ENCODE measurements around the gene FLOT2.
A peak's percentile ranks its signal among the peaks of the same experiment; 100 is the strongest.
"Not testable (repeated sequence)": the region's sequence is repeated elsewhere in the genome, so short reads cannot be mapped to it uniquely, and the experiment has no call there.

The FLOT2 gene

DNA sequence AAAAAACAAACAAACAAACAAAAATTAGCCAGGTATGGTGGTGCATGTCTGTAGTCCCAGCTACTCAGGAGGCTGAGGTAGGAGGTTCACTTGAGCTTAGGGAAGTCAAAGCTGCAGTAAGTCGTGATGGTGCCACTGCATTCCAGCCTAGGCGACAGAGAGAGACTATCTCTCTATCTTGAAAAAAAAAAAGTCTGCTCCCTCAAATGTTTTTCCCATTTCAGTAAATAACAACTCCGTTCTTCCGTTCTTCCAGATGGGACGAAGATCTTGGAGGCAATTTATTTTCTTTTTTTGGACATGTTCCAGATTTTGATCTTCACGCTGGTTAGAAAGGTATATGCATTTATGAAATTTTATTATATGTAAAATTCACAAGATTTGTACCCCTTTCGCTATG lies 23.7 kb downstream of the FLOT2 start:
- DNase-seq (ENCODE audit: low read depth) = no peak

DNA sequence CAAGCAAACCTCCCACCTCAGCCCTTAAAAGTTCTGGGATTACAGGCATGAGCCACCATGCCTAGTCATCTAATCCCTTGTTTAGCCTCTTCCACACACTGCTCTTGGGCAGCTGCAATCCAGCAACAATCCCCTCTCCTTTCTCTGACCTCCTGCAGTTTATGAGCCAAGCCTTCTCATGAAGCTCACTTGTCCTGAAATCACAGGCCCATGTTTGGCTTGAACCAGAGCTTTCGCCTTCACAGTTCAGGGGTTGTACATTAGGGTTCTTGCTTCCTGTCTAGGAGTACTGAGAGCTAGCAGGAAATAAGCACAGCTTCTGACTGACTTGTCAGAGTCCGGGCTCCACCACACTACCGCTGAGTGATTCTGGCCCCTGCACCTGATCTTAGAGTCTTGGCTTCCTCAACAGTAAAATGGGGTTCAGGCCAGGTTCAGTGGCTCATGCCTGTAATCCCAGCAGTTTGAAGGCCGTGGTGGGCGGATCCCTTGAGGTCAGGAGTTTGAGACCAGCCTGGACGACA lies 26.4 kb downstream of the FLOT2 start:
- no peak for DNase-seq (ENCODE audit: low read depth)

DNA sequence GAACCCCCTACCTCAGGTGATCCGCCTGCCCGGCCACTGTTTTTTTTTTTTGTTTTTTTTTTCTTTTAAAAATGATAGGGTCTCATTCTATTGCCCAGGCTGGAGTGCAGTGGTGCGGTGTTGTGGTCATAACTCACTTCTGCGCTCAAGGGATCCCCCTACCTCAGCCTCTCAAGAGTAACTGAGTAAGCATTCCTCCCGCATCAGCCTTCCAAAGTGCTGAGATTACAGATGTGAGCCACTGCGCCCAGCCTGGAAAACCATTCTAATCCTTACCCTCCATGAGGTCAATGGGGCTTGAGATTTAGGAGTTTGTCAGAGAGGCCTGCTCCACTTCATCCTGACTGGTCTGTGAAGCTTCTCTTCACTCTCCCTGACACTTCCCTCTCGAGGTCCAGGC lies 30.3 kb downstream of the FLOT2 start:
- DNase-seq (ENCODE audit: low read depth) = no peak

DNA sequence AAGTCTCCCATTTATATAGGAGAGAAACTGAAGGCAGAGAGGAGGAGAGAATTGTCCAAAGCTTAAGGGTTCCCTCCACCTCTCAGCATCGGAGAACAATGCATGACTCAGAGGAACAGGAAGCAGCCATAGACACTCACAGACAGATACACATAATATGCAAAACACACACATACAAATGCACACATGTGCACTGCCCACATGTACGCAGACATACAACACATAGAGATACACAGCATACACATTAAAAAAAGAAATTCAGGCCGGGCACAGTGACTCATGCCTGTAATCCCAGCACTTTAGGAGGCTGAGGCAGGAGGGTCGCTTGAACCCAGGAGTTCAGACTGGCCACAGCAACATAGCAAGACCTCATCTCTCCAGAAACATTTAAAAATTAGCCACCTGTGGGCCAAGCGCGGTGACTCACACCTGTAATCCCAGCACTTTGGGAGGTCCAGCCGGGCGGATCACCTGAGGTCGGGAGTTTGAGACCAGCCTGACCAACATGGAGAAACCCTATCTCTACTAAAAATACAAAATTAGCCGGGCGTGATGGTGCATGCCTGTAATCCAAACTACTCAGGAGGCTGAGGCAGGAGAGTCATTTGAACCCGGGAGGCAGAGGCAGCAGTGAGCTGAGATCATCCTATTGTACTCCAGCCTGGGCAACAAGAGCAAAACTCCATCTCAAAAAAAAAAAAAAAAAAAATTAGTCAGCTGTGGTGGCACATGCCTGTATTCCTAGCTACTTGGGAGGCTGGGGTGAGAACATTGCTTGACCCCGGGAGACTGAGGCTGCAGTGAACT lies 31.4 kb downstream of the FLOT2 start:
- no peak for DNase-seq (ENCODE audit: low read depth)

DNA sequence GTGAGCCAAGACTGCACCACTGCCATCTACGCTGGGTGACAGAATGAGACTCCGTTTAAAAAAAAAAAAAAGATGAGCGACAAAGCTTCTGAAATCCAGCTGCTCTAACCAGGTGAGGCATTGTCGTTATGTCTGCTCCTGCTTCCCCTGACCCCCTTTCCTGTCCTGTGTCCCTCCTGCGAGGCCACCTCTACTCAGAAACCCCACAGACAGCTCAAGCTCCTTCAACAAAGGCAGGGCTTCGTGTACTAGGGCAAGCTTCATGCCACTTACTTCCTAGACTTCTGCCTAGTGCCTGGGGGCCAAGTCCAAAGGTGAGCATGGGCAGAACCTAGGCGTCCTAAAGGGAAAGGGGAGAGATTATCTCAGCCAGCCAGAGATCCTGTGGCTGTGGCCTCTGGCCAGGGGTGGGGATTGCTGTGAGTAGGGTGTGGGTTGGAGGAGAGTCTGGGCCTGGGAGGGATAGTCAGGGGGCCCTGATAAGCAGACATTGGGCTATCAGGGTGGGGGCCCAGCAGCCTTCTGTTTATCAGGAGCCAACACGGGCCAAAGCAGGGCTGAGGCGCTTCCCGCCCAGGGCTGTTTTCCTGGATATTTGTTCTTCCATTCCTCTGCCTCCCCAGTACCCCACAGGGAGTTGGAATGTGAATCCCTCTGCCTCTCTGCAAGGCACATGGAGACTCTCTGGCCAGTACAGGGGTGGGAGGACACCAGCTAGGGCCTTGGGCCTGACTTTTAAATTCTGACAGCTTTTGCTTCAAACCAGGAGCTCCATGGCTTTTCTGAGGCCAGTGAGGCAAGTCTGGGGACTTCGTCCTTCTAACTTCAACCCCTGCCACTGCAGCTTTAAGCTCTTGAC lies 32.3 kb downstream of the FLOT2 start:
- no peak for DNase-seq (ENCODE audit: low read depth)

DNA sequence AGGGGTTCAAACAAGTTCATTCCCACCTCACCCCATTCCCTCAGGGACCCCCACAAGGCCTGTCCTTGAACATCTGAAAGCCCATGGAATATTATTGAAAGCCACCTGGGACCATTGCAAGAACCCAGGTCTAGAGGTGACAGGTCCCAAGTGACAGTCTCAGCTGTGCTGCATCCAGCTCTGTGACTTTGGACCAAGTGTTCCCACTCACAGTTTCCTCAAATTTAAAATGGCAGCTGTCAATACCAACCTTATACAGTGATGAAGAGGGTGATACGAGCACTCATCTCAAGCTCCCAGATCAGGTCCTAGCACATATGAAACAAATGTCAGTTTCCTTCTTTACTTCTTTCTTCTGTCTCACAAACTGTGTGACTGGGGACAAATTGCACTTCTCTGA lies 33.6 kb downstream of the FLOT2 start:
- no peak for DNase-seq (ENCODE audit: low read depth)

DNA sequence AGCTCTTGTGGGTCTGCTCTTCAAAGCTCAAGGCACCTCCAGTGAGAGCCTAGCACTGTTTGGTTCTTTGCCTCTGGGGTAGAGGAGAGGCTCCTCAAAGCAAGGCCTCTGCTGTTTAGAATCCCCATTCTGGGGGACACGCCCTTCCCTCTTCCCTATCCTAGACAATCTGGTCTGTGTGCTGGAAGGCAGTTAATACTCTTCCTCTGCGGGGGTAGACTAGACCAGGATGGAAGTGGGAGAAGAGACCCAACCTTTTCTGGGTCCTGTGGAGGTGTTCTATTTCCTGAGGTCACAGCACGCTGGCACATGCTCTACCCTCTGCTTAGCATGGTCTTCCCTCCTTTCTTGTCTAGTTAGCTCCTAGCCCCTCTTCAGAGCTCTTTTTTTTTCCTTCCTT lies 35.0 kb downstream of the FLOT2 start:
- DNase-seq (ENCODE audit: low read depth) = no peak

DNA sequence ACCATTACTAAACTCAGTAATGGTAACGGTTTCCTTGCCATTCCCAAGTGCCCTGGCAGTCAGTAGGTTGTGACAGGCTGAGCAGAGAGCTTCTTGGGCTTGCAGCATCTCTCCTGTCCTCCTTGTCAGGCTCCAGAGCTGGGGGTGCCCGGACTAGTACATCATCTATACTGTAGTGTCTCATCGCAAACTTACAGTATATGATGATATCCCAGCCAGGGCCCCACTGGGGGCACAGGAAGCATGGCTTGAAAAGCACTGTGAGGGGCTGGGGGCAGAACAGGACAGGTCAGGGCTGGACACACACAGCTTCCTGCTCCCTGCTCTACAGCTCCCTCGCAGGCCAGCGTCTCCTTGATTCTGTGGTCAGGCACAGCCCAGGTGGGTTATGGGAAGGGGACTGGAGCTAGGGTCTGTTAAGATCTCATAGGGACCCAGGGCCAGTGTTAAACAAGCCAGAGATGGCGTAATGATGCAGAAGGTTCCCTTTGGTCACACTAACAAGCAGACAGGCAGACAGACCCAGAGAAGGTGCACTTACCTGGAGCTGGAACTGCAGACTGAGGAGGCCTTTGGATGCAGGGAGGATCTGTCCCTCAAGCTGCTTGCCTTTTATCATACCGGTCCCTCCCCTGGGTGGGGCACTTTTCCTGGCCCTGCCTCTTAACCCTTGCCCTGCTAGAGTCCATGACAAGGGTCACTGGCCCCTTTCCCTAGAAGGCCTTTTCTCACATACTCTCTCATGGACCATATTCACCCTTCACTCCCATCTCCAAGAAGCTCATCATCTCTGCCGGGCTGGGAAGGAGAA lies 35.9 kb downstream of the FLOT2 start:
- DNase-seq (ENCODE audit: low read depth) = no peak

DNA sequence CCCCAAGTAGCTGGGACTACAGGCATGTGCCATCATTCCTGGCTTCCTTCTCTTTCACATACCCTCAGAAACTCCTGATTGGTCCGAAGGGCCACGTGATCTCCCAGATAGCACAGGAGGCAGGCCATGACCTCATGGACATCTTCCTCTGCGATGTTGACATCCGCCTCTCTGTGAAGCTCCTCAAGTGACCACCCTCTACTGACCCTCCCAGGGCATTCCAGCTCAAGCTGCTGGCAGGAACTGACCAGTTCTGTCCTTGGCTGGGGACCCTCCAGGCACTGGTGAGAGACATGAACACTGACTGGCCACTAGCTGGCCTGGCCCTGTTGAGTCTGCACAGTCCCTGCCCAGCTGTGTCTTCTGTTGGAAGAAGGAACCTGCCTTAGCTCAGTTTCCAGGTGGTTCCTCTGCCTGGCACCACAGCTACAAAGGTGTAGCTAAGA lies 37.1 kb downstream of the FLOT2 start:
- DNase-seq (ENCODE audit: low read depth) = no peak

DNA sequence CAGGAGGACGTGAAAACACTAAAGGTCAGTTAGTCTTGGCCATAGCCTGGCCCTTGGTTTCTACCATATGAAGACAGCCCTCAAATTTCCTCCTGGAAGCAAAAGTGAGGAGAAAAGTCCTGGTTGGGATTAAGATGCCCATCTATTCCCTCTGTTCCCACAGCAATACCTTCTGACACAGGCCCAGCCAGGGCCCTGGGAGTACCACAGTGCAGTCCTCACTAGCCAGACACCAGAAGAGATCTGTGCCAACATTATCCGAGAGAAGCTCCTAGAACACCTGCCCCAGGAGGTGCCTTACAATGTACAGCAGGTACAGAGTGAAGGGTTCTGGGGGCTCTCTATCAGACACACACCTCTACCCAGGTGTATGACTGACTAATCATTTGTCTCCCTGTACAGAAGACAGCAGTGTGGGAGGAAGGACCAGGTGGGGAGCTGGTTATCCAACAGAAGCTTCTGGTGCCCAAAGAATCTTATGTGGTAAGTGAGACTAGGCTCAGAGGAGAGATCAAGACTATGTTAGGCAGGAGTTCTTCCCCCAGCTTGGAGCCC lies 38.7 kb downstream of the FLOT2 start:
- no peak for DNase-seq (ENCODE audit: low read depth)

DNA sequence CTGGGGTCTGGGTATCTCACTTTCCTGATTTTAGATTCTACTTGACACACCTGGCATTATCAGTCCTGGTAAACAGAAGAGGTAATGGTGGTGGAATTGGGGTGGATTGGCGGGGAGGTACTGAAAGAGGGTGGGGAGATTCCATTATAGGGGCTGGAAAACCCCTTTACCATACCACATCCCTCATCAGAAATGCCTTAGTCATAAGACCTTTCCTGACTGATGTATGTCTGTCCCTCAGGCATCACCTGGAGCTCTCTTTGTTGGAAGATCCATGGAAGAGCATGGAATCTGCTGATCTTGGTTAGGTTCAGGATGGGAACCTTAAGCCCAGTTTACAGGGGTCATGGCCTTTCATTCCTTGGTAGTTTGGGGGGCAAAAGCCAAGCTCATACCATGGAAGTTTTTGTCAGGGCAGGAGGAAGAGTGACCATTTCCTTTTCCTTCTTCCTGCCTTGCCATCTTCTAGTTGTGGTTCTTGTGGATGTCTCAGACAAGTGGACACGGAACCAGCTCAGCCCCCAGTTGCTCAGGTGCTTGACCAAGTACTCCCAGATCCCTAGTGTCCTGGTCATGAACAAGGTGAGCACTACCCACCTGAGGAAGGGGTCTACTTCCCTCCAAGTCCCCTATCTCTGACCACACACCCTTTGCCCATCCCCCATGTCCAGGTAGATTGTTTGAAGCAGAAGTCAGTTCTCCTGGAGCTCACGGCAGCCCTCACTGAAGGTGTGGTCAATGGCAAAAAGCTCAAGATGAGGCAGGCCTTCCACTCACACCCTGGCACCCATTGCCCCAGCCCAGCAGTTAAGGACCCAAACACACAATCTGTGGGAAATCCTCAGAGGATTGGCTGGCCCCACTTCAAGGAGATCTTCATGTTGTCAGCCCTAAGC lies 39.4 kb downstream of the FLOT2 start:
- no peak for DNase-seq (ENCODE audit: low read depth)

DNA sequence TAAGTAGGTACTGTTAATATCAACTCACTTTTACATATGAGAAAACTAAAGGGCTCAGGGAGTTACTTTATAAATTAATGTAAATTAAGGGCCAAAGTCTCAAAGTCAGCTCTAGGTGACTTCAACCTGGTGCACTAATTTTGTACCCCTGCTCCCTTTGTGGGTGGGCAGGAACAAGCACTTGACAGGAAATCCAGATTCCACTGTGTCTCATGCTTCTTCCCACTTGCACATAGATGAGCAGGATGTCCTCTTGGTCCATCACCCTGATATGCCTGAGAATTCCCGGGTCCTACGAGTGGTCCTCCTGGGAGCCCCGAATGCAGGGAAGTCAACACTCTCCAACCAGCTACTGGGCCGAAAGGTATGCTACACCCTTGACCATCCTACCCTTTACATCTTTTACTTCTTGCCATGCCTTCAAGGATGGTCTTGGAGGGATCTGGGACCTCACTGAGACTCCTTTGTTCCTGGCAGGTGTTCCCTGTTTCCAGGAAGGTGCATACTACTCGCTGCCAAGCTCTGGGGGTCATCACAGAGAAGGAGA lies 41.4 kb downstream of the FLOT2 start:
- no peak for DNase-seq (ENCODE audit: low read depth)

DNA sequence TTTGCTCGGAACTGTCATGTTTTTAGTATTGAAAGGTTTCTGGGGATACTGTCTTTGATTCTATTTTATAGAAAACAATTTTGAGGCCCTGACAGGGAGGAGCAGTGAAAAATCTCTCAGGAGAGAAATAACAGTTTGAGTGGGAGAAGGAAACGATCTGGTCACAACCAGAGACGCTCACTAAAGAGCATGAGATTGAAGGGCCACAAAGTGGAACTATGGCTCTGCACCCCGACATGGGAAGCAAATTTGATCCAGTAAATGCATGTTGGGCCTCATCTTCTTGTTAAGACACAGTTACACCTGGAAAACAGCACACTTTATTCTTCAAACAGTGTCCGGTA lies 42.2 kb downstream of the FLOT2 start:
- DNase-seq (ENCODE audit: low read depth) = no peak

DNA sequence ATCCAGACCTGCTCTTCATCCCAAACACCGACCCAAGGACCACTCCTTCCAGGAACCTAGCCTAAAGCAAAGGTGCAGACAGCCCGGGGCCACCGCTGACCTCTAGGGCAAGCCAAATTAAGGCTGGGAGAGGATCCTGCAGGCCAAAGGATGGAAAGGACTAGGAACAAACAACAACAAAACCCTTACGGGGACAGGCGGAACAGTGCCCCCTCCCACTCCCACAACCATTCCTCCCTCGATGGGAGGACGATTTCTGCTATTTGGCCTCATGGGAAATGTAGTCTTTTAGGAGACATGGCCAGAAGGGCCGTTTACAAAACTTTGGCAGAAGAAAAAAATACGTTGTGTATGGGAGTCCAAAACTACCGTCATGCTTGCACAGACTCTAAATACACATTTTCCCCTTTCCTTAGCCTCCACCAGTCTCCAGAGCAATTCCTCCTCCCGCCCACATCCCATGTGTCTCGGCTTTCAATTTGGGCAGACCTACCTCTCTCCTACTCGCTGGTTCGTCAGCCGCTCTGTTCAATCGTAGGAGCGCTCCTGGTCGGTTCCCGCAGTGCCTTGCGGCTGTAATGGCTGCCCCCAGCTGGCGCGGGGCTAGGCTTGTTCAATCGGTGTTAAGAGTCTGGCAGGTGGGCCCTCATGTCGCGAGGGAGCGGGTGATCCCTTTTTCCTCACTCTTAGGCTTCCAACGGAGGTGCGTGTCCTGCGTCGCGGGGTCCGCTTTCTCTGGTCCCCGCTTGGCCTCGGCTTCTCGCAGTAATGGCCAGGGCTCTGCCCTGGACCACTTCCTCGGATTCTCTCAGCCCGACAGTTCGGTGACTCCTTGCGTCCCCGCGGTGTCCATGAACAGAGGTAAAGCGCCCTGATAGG lies 42.8 kb downstream of the FLOT2 start, which contains the start of gene ERAL1:
TSS of gene ERAL1 (plus strand) at position 560 of the 879 bp plus-strand sequence. CDS start at position 579, 19 bp downstream.
- peak; percentile 56 for DNase-seq (ENCODE audit: low read depth)

DNA sequence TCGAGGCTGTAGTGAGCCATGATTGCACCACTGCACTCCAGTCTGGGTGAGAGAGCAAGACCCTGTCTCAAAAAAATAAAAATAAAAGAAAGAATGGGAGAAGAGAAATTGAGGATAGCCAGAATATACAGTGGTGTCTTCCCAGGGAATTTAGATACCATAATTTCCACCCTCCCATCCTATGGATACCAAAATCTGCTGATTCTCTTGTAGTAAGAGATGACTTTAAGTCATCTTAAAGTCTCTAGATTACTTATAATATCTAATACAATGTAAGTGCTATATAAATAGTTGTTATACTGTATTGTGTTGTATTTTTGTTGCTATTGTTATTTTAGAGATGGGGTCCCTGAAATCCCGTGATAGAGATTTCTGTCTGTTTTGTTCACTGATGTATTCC lies 44.2 kb downstream of the FLOT2 start:
- DNase-seq (ENCODE audit: low read depth) = no peak

DNA sequence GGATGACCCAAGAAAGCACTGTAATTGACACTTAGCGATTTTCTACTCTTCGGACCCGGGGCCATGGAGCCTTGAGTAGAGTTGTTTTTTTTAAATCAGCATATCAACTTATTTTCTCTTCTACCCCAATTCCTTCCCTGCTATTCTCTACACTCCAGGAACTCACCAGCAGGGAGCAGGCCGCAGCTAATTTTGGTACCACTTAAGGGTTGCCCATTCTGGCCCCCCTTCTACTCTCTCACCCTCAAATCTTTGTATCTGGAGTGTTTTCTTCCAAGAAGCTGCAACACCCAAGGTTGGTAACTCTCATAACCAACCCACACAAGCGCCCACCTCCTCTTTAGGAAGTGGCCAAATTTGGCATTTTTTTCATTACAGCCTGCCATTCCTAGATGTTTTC lies 48.3 kb downstream of the FLOT2 start:
- no peak for DNase-seq (ENCODE audit: low read depth)

DNA sequence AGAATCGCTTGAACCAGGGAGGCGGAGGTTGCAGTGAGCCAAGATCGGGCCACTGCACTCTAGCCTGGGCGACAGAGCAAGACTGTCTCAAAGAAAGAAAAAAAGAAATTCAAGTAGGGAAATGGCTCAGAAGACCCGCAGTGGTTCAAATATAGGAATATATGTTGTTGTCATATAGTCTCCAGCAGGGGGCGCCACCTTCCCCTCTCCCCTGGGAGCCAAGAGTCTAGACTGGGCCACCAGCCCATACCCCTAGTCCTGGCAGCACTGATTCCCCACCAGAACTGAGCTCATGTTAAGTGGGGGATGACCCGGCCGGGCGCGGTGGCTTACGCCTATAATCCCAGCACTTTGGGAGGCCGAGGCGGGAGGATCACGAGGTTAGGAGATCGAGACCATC lies 48.9 kb downstream of the FLOT2 start:
- DNase-seq (ENCODE audit: low read depth) = not testable (repeated sequence)

DNA sequence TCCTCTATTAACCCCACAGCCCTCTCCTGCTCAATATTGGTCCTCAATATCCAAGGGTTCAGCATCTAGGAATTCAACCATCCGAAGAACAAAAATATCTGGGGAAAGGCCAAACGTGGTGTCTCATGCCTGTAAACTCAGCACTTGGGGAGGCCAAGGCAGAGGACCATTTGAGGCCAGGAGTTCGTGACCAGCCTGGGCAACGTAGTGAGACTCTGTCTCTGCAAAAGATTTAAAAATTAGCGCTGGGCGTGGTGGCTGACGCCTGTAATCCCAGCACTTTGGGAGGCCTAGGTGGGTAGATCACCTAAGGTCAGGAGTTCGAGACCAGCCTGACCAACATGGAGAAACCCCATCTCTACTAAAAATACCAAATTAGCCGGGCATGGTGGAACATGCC lies 50.8 kb downstream of the FLOT2 start:
- DNase-seq (ENCODE audit: low read depth) = not testable (repeated sequence)

DNA sequence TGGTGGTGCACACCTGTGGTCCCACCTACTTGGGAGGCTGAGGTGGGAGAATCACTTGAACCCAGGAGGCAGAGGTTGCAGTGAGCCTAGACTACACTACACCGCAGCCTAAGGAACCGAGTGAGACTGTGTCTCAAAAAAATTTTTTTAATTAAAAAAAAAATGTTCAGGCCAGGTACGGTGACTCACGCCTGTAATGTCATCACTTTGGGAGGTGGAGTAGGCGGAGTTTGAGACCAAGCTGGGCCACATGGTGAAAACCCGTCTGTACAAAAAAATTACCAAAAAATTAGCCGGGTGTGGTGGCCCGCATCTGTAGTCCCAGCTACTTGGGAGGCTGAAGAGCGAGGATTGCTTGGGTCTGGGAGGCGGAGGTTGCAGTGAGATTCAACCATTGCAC lies 51.3 kb downstream of the FLOT2 start:
- DNase-seq (ENCODE audit: low read depth) = no peak

DNA sequence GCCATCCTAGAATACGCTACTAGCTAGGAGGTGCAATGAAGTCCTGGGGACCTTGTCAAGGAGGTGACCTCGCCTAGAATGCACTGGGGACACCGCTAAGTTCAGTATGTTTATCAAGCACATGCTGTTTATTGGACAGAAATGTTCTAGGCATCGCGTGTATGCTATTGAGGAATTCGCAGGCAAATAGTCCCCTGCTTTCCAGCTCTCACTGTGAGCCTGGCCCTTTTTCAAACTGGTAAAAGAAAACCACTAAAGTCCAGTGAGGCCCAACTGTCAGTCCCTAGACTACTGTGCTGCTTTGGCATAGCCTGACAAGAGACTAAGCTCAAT lies 53.8 kb downstream of the FLOT2 start:
- no peak for DNase-seq (ENCODE audit: low read depth)

Data from GM04503 (cell line).